ENCODE measurements around the gene CELA2B. TPM values are rescaled to one million over a fixed set of nuclear protein-coding genes. Genes with fewer than 3 reads are reported as not detected.

The CELA2B gene
- total RNA-seq, 1 donor, result 0.36 TPM

DNA sequence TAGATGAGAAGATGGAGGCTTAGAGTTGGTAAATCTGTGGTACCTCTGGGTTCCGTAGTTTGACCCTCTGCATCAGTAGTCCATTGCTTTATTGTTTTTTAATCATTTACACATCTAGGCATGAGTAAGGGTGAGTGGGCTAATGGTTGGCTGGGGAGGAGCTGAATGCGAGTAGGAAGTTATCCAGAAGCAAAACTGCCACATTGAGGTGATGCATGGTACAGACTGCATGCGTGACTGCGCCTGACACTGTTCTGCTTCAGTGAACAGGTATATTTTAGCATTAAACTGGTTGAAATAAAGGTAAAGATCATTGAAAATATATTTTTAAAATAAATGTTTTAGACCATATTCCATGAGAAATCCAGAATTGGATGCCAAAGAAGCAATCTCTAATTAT, 55.1 kb downstream of the CELA2B start:
- Histone ChIP-seq H2AFZ (ENCODE audit: low read length) (no peak overlapping the region), H3K9me3 (ENCODE audit: low read depth, low read length) (no peaks in the 10 kb centered on the region), H3K36me3 (ENCODE audit: insufficient read depth, low read length) (peaks cover 31% of the 10 kb centered on the region), H3K4me3 (ENCODE audit: insufficient read depth, low read length) (no peak overlapping the region), H3K4me1 (ENCODE audit: insufficient read depth, low read length) (peaks cover 21% of the 10 kb centered on the region), H3K27ac (ENCODE audit: low read depth, low read length) (no peak overlapping the region), H4K20me1 (ENCODE audit: insufficient read depth, low read length) (peaks cover 2% of the 10 kb centered on the region), H3K27me3 (ENCODE audit: insufficient read depth, low read length) (no peaks in the 10 kb centered on the region), H3K4me2 (ENCODE audit: insufficient read depth, low read length) (no peak overlapping the region), H3K79me2 (ENCODE audit: insufficient read depth, low read length) (peaks cover 45% of the 10 kb centered on the region)
- no peak for DNase-seq (ENCODE audit: insufficient read length, low spot score, missing footprints)
- TF ChIP-seq, protein P1, sequence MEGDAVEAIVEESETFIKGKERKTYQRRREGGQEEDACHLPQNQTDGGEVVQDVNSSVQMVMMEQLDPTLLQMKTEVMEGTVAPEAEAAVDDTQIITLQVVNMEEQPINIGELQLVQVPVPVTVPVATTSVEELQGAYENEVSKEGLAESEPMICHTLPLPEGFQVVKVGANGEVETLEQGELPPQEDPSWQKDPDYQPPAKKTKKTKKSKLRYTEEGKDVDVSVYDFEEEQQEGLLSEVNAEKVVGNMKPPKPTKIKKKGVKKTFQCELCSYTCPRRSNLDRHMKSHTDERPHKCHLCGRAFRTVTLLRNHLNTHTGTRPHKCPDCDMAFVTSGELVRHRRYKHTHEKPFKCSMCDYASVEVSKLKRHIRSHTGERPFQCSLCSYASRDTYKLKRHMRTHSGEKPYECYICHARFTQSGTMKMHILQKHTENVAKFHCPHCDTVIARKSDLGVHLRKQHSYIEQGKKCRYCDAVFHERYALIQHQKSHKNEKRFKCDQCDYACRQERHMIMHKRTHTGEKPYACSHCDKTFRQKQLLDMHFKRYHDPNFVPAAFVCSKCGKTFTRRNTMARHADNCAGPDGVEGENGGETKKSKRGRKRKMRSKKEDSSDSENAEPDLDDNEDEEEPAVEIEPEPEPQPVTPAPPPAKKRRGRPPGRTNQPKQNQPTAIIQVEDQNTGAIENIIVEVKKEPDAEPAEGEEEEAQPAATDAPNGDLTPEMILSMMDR (IDR thresholded peaks at IDR 0.05; ENCODE audit: extremely low read depth, low read depth, low read length), result no peak

DNA sequence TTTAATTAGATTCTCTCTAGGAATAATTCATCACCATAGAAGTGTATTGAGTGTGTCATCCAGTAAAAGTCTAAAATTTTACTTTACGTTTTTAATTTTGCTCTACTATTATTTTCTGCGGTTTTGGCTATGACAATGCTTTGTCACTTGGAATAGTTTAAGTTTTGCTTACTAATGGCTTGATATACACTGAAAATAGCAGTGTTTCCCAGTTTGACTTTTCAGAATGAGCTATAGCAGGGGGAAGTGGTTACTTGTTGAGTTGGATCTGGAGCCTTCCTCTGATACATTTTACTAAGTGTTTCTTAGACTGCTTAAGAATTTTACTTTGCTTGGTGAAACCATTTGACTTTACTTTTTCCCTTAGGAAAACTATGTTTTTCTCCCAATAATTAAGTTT, 55.8 kb downstream of the CELA2B start:
- Histone ChIP-seq H3K4me1 (ENCODE audit: insufficient read depth, low read length) (peaks cover 17% of the 10 kb centered on the region), H3K79me2 (ENCODE audit: insufficient read depth, low read length) (peaks cover 45% of the 10 kb centered on the region), H3K27me3 (ENCODE audit: insufficient read depth, low read length) (no peaks in the 10 kb centered on the region), H3K27ac (ENCODE audit: low read depth, low read length) (no peak overlapping the region), H3K36me3 (ENCODE audit: insufficient read depth, low read length) (peaks cover 37% of the 10 kb centered on the region), H3K4me3 (ENCODE audit: insufficient read depth, low read length) (no peak overlapping the region), H4K20me1 (ENCODE audit: insufficient read depth, low read length) (peaks cover 2% of the 10 kb centered on the region), H3K4me2 (ENCODE audit: insufficient read depth, low read length) (no peak overlapping the region), H2AFZ (ENCODE audit: low read length) (no peak overlapping the region), H3K9me3 (ENCODE audit: low read depth, low read length) (no peaks in the 10 kb centered on the region)
- no peak for DNase-seq (ENCODE audit: insufficient read length, low spot score, missing footprints)
- TF ChIP-seq, protein P1 (IDR thresholded peaks at IDR 0.05; ENCODE audit: extremely low read depth, low read depth, low read length), result no peak

DNA sequence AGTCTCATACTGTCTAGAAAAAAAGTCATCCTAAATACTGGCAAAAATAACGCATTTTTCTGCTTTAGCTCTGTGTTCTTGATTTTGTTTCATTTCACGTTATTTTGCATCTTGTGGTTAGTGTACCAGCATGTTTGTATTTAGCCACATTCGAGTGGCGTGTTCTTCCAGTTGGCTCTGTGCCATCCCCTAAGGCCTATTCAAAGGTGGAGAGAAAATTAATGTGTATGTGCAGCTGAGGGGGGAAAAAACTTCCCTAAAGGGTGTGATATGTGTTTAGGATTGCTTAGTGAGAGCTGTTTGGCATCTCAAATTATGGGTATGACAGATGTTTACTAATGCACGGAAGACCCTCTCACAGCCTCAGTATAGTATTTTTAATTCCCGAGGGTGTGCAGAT, 62.9 kb downstream of the CELA2B start:
- no peak overlapping the region for H3K4me2 ChIP-seq (ENCODE audit: insufficient read depth, low read length)
- H3K27ac ChIP-seq (ENCODE audit: low read depth, low read length), result no peak overlapping the region
- peaks cover 13% of the 10 kb centered on the region for H3K4me1 ChIP-seq (ENCODE audit: insufficient read depth, low read length)
- H3K36me3 ChIP-seq (ENCODE audit: insufficient read depth, low read length), result peaks cover 57% of the 10 kb centered on the region
- TF ChIP-seq, protein P1 (IDR thresholded peaks at IDR 0.05; ENCODE audit: extremely low read depth, low read depth, low read length), result no peak
- no peaks in the 10 kb centered on the region for H3K27me3 ChIP-seq (ENCODE audit: insufficient read depth, low read length)
- no peak overlapping the region for H3K4me3 ChIP-seq (ENCODE audit: insufficient read depth, low read length)
- H2AFZ ChIP-seq (ENCODE audit: low read length), result no peak overlapping the region
- peaks cover 4% of the 10 kb centered on the region for H3K79me2 ChIP-seq (ENCODE audit: insufficient read depth, low read length)
- peak; percentile 22 for DNase-seq (ENCODE audit: insufficient read length, low spot score, missing footprints)
- H3K9me3 ChIP-seq (ENCODE audit: low read depth, low read length), result no peaks in the 10 kb centered on the region
- peaks cover 2% of the 10 kb centered on the region for H4K20me1 ChIP-seq (ENCODE audit: insufficient read depth, low read length)

DNA sequence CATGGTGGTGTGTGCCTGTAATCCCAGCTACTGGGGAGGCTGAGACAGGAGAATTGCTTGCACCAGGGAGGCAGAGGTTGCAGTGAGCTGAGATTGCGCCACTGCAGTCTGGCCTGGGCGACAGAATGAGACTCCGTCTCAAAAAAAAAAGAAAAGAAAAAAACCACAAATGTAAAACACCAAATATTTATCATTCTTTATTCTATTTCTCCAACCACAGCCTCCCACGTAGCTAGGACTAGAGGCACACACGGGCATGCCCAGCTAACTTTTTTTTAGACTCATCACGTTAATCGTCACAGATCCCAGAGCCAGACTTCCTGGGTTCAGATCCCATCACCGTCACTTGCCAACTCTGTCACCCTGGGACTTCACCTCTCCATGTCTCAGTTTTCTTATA, 64.3 kb downstream of the CELA2B start:
- Histone ChIP-seq H2AFZ (ENCODE audit: low read length) (no peak overlapping the region), H3K4me2 (ENCODE audit: insufficient read depth, low read length) (no peak overlapping the region), H3K79me2 (ENCODE audit: insufficient read depth, low read length) (no peaks in the 10 kb centered on the region), H3K36me3 (ENCODE audit: insufficient read depth, low read length) (peaks cover 56% of the 10 kb centered on the region), H3K4me3 (ENCODE audit: insufficient read depth, low read length) (no peak overlapping the region), H3K9me3 (ENCODE audit: low read depth, low read length) (no peaks in the 10 kb centered on the region), H3K27me3 (ENCODE audit: insufficient read depth, low read length) (no peaks in the 10 kb centered on the region), H4K20me1 (ENCODE audit: insufficient read depth, low read length) (no peaks in the 10 kb centered on the region), H3K4me1 (ENCODE audit: insufficient read depth, low read length) (peaks cover 13% of the 10 kb centered on the region), H3K27ac (ENCODE audit: low read depth, low read length) (peak overlapping the region; percentile 63)
- TF ChIP-seq, protein P1 (IDR thresholded peaks at IDR 0.05; ENCODE audit: extremely low read depth, low read depth, low read length), result no peak
- no peak for DNase-seq (ENCODE audit: insufficient read length, low spot score, missing footprints)

Other genes starting within 250 kb of the CELA2B start
- gene FHAD1, start 228.9 kb upstream of the CELA2B start, total RNA-seq, result 0.72 and 1.8 TPM in 2 replicates
- 35.8 and 36.8 TPM in 2 replicates for gene EFHD2, start 66.2 kb upstream of the CELA2B start, total RNA-seq
- gene CTRC, start 37.7 kb upstream of the CELA2B start, total RNA-seq, result not detected in 2 replicates
- not detected in 2 replicates for gene CELA2A, start 19.4 kb upstream of the CELA2B start, total RNA-seq
- 10.0 and 10.9 TPM in 2 replicates for gene CASP9, start 48.1 kb downstream of the CELA2B start, total RNA-seq
- gene DNAJC16, start 50.7 kb downstream of the CELA2B start, total RNA-seq, result 19.2 and 22.4 TPM in 2 replicates
- 2.2 and 2.7 TPM in 2 replicates for gene AGMAT, start 108.9 kb downstream of the CELA2B start, total RNA-seq
- gene DDI2, start 141.4 kb downstream of the CELA2B start, total RNA-seq, result 29.3 and 29.5 TPM in 2 replicates
- 123 and 132 TPM in 2 replicates for gene PLEKHM2, start 208.2 kb downstream of the CELA2B start, total RNA-seq

All from osteoblast (primary cell).